HUES48 (cell line): ENCODE measurements around the gene ADH4.

ENCODE experiments used
- H3K27ac ChIP-seq: one replicate; pipeline ENCODE4 v1.7.0; 2013; ENCODE audit warnings: low read depth, low read length, inconsistent platforms
- H3K27me3 ChIP-seq: 2 replicates; pipeline ENCODE4 v1.6.1; 2013; ENCODE audit warnings: mild to moderate bottlenecking, low read length; ENCODE audit not compliant: control insufficient read depth, insufficient read depth
- H3K36me3 ChIP-seq: 2 replicates; pipeline ENCODE4 v1.6.1; 2013; ENCODE audit warnings: low read length; ENCODE audit not compliant: control insufficient read depth, insufficient read depth
- H3K4me1 ChIP-seq: 2 replicates; pipeline ENCODE4 v1.6.1; 2013; ENCODE audit warnings: mild to moderate bottlenecking, low read length; ENCODE audit not compliant: control insufficient read depth, insufficient read depth
- H3K4me3 ChIP-seq: 2 replicates; pipeline ENCODE4 v1.5.1; 2013; ENCODE audit warnings: mild to moderate bottlenecking, low read depth, low read length
- H3K9ac ChIP-seq: 2 replicates; pipeline ENCODE4 v1.6.1; 2013; ENCODE audit warnings: mild to moderate bottlenecking, low read depth, low read length, moderate library complexity
- H3K9me3 ChIP-seq: 2 replicates; pipeline ENCODE4 v1.6.1; 2013; ENCODE audit warnings: low read length; ENCODE audit not compliant: control insufficient read depth, insufficient read depth

The ADH4 gene

DNA sequence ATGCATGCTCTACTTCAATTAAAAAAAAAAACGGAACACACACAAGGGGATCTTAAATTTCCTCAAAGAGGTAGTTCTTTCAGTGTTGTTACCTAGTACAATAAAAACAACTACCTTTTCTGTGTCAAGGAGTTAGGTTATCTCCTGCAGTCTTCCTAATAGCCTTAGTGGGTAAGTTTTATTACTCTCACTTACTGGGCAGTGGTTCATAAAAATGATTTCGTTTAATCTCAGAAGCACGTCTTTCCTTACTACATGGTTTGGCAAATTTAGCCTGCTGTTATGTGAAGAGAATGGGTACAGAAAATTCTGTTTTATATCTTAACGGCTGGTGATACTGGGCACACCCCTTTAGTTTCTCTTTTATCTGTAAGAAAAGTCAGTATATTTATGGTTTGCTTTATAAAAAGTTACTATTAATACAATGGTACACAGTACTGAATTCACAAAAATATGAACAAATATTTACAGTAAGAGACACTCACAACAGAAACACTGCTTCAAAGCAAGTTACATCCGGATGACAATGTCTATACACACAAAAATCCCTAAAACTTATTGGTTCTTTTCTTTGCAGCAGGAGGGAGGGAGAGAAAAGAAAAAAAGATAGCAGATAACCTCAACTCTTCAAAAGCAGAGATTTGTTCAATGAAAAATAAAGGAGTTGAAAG is 64.3 kb downstream of the ADH4 start:
- H3K9ac ChIP-seq: no peak overlapping the region
- H3K4me3 ChIP-seq: no peak overlapping the region
- peaks cover 100% of the 10 kb centered on the region for H3K36me3 ChIP-seq
- no peaks in the 10 kb centered on the region for H3K27me3 ChIP-seq
- no peak overlapping the region for H3K27ac ChIP-seq
- no peaks in the 10 kb centered on the region for H3K4me1 ChIP-seq
- no peaks in the 10 kb centered on the region for H3K9me3 ChIP-seq

DNA sequence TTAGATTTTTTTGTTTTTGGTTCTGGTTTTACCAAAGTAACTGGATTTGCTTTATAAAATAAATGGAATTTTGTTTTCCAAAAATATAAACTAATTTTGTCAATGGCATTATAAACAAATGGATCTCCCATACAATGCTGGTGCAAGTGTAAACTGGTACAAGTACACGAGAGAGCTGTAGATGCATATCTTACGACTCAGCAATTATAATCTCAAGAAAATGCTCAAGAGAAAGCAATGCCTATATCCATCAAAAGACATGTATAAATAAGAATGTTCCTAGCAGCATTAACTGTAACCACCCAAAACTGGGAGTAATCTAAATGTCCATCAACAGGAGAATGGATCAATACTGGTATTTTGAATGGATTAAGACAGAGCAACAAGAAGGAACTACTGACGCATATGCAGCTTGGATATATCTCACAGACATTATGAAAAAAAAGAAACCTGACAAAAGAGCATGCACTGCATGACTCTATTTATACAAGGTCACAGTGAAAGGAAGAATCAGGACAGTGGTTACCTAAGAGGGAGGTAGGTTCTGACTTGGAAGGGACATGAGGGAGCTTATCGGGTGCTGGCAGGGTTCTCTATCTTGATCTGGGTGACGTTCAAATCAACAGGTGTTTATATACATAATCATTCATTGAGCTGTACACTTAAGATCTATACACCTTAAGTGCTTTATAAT is 65.0 kb downstream of the ADH4 start:
- H3K9me3 ChIP-seq: no peaks in the 10 kb centered on the region
- H3K27ac ChIP-seq: no peak overlapping the region
- peaks cover 100% of the 10 kb centered on the region for H3K36me3 ChIP-seq
- no peaks in the 10 kb centered on the region for H3K4me1 ChIP-seq
- H3K9ac ChIP-seq: no peak overlapping the region
- no peak overlapping the region for H3K4me3 ChIP-seq
- no peaks in the 10 kb centered on the region for H3K27me3 ChIP-seq

DNA sequence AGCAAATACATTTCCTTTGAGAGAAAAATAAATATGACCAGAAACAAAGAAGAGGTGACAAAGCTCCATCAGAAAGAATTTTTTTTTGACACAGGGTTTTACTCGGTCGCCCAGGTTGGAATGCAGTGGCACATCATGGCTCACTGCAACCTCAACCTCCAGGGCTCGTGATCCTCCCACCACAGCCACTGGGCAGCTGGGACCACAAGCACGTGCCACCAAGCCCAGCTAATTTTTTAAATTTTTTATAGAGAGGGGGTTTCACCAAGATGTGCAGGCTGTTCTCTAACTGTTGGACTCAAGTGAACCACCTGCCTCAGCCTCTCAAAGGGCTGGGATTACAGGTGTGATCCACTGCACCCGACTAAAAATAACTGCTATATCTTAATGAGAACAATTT is 65.8 kb downstream of the ADH4 start:
- no peaks in the 10 kb centered on the region for H3K27me3 ChIP-seq
- H3K27ac ChIP-seq: no peak overlapping the region
- no peak overlapping the region for H3K4me3 ChIP-seq
- H3K9me3 ChIP-seq: no peaks in the 10 kb centered on the region
- H3K9ac ChIP-seq: no peak overlapping the region
- no peaks in the 10 kb centered on the region for H3K4me1 ChIP-seq
- peaks cover 100% of the 10 kb centered on the region for H3K36me3 ChIP-seq

DNA sequence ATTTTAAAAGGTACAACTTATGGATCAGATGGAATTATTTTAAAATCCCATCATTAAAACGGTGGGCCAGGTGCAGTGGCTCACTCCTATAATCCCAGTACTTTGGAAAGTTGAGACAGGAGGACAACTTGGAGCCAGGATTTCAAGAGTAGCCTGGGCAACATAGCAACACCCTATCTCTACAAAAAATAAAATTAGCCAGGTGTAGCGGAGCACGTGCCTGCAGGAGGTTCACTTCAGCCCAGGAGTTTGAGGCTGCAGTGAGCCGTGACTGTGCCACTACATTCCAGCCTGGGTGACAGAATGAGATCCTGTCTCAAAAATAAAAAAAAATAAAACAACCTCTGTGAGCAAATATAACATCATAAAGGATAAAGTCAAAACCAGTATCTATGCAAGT is 66.9 kb downstream of the ADH4 start:
- Histone ChIP-seq H3K27me3 (no peaks in the 10 kb centered on the region), H3K9me3 (no peaks in the 10 kb centered on the region), H3K4me1 (no peaks in the 10 kb centered on the region), H3K4me3 (no peak overlapping the region), H3K27ac (no peak overlapping the region), H3K36me3 (peaks cover 100% of the 10 kb centered on the region), H3K9ac (no peak overlapping the region)

DNA sequence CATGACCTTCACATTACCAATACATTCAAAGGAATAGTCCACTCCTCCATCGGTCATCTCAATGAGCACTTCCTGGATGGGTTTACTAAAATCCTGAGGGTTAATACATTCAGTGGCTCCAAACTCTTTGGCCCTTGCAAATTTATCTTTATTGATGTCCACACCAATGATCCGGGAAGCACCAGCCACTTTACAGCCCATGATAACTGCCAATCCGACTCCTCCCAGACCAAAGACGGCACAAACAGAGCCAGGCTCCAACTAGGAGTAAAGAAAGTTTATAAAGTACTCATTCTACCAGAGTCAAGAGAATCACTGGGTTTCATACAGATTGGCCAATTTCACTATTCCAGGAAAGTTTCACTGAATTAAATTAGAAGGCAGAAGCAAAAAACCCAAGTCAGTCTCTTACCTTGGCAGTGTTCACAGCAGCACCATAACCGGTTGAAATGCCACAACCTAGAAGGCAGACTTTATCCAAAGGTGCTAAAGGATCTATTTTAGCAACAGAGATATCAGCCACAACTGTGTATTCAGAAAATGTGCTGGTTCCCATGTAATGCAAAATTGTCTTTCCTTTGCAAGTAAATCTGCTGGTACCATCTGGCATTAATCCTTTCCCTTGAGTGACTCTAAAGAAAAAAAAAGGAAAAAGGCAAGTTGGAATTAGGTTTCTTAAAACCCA is 67.7 kb downstream of the ADH4 start:
- Histone ChIP-seq H3K9me3 (no peaks in the 10 kb centered on the region), H3K9ac (no peak overlapping the region), H3K36me3 (peaks cover 100% of the 10 kb centered on the region), H3K27ac (no peak overlapping the region), H3K4me1 (no peaks in the 10 kb centered on the region), H3K4me3 (no peak overlapping the region), H3K27me3 (no peaks in the 10 kb centered on the region)

DNA sequence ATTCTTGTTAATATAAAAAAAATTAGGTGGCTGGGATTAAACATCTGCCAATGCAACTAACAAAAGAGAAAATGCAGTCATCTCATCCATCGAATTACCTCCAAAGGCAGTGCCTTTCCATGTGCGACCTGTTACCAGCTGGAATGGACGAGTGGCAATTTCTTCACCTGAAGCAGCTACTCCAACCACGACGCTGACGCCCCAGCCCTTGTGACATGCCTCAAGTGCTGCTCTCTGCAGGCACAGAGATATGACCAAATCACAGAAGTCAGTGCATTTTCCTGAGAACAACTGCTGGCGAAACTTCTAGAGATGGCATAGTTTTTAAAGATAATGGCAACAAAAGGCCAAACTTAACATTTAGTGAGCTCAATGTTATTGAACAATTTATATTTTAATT is 69.3 kb downstream of the ADH4 start:
- H3K9me3 ChIP-seq: no peaks in the 10 kb centered on the region
- H3K4me3 ChIP-seq: no peak overlapping the region
- H3K9ac ChIP-seq: no peak overlapping the region
- H3K27ac ChIP-seq: no peak overlapping the region
- peaks cover 100% of the 10 kb centered on the region for H3K36me3 ChIP-seq
- H3K4me1 ChIP-seq: no peaks in the 10 kb centered on the region
- H3K27me3 ChIP-seq: no peaks in the 10 kb centered on the region
